Colon (tissue), 2 donors: ENCODE measurements around the gene COL16A1.
"Not testable (repeated sequence)": the region's sequence is repeated elsewhere in the genome, so short reads cannot be mapped to it uniquely, and the experiment has no call there.

Source experiments
- FAIRE-seq: peaks from 2 replicates; lab custom pipeline; 2012; peaks lifted over from hg19 to GRCh38; lab: Jason Lieb, UNC
- donor health status: control.
- donor health status: control.

COL16A1 gene

GRCh38 chr1:31732751-31733289 lies 29.0 kb upstream of the COL16A1 start:
- FAIRE-seq, result no peak

- FAIRE-seq, result no peak
Measured at GRCh38 chr1:31732343-31732742, 28.5 kb upstream of the COL16A1 start.

GRCh38 chr1:31731049-31731565 lies 27.3 kb upstream of the COL16A1 start:
- no peak for FAIRE-seq

- FAIRE-seq, result no peak
Measured at GRCh38 chr1:31730336-31731048, 26.7 kb upstream of the COL16A1 start.

GRCh38 chr1:31727849-31728248 lies 24.0 kb upstream of the COL16A1 start:
- no peak for FAIRE-seq

- FAIRE-seq, result no peak
Measured at GRCh38 chr1:31727195-31727594, 23.4 kb upstream of the COL16A1 start.

- no peak for FAIRE-seq
Measured at GRCh38 chr1:31726715-31727114, 22.9 kb upstream of the COL16A1 start.

- FAIRE-seq, result no peak
Measured at GRCh38 chr1:31725777-31726535, 22.1 kb upstream of the COL16A1 start.

- FAIRE-seq, result no peak
Measured at GRCh38 chr1:31725134-31725533, 21.3 kb upstream of the COL16A1 start.

GRCh38 chr1:31723828-31724359 lies 20.1 kb upstream of the COL16A1 start:
- no peak for FAIRE-seq

- FAIRE-seq, result no peak
Measured at GRCh38 chr1:31718327-31718897, 14.6 kb upstream of the COL16A1 start.

- FAIRE-seq, result no peak
Measured at GRCh38 chr1:31717341-31717740, 13.5 kb upstream of the COL16A1 start.

- no peak for FAIRE-seq
Measured at GRCh38 chr1:31715873-31716220, 12.0 kb upstream of the COL16A1 start.

- FAIRE-seq, result no peak
Measured at GRCh38 chr1:31715087-31715872, 11.5 kb upstream of the COL16A1 start.

- FAIRE-seq, result no peak
Measured at GRCh38 chr1:31714442-31715086, 10.7 kb upstream of the COL16A1 start.

- FAIRE-seq, result no peak
Measured at GRCh38 chr1:31712630-31713029, 8.8 kb upstream of the COL16A1 start.

- no peak for FAIRE-seq
Measured at GRCh38 chr1:31712068-31712467, 8.3 kb upstream of the COL16A1 start.

GRCh38 chr1:31708324-31708723 lies 4.5 kb upstream of the COL16A1 start:
- FAIRE-seq, result no peak

- no peak for FAIRE-seq
Measured at GRCh38 chr1:31707711-31708110, 3.9 kb upstream of the COL16A1 start.

- FAIRE-seq, result not testable (repeated sequence)
Measured at GRCh38 chr1:31707059-31707600, 3.3 kb upstream of the COL16A1 start.
